ENCODE results near the gene VDAC2.

DNA sequence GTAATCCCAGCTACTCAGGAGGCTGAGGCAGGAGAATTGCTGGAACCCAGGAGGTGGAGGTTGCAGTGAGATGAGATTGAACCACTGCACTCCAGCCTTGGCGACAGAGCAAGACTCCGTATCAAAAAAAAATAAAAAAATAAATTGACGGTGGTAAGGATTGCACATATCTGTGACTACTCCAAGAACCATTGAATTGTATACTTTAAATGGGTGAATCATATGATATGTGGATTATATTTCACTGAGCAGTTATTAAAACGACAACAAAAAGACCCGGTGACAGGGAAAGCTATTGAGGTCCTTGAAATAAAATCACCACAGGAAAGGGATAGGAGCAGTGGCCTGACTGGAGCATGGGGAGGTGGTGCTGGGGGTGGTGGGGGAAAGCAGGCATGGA, 56.3 kb downstream of the VDAC2 start:
- TF ChIP-seq CTCF (IDR thresholded peaks at IDR 0.05; ENCODE audit: low read length) = no peak
- TF ChIP-seq EZH2 (IDR thresholded peaks at IDR 0.05; ENCODE audit: borderline replicate concordance, low read length) = no peak
